Panc1 (cell line): Measurements from ENCODE around the gene LMAN2. TPM values are rescaled to one million over a fixed set of nuclear protein-coding genes. Genes with fewer than 3 reads are reported as not detected.

Experiments
- ATAC-seq: fragments of 200-7000 bp; cut with Tn5 transposase; 2 replicates; pipeline ENCODE4 v1.9.1; 2020; ENCODE audit warnings: mild to moderate bottlenecking, moderate library complexity
- BruUV-seq: library from RNA; stranded (reverse); fragments of 400-500 nt; replicated peaks from 2 replicates; lab custom pipeline; 2021; lab: Mats Ljungman, UMichigan
- CTCF ChIA-PET: fragments of 300-600 bp; sonication (Branson Sonifier 250); formaldehyde crosslinking; loops from one replicate; lab custom pipeline; 2022; ENCODE audit warnings: antibody characterized with exemption; lab: Charles Lee
- POLR2A ChIA-PET: fragments of 300-600 bp; sonication (Branson Sonifier 250); formaldehyde crosslinking; loops from one replicate; lab custom pipeline; 2022; ENCODE audit warnings: antibody characterized with exemption; lab: Charles Lee
- DNase-seq: peaks from one replicate; pipeline ENCODE4 v3.0.0-alpha.2; 2010; ENCODE audit warnings: low read depth, low spot score
- H3K27ac ChIP-seq: 2 replicates; pipeline ENCODE4 v1.5.1; 2011; ENCODE audit warnings: mild to moderate bottlenecking, low read length, inconsistent platforms
- H3K27me3 ChIP-seq: fragments of 200-500 bp; sonication (Bioruptor generic); 2 replicates; pipeline ENCODE4 v1.6.0; 2014; ENCODE audit warnings: low read length, inconsistent platforms; ENCODE audit not compliant: control insufficient read depth, insufficient read depth
- H3K36me3 ChIP-seq: fragments of 200-500 bp; sonication (Bioruptor generic); 2 replicates; pipeline ENCODE4 v1.5.1; 2014; ENCODE audit warnings: inconsistent platforms, mild to moderate bottlenecking, low read length, moderate library complexity; ENCODE audit not compliant: control insufficient read depth, insufficient read depth
- H3K4me1 ChIP-seq: 2 replicates; pipeline ENCODE4 v1.5.1; 2011; ENCODE audit warnings: inconsistent platforms, mild to moderate bottlenecking, low read length, moderate library complexity; ENCODE audit not compliant: control insufficient read depth, insufficient read depth
- H3K4me3 ChIP-seq, 2 experiments: 2 replicates each; pipeline ENCODE4 v1.5.1; 2011 to 2012; ENCODE audit warnings: low read depth in 2 of 2, low read length in 2 of 2, mild to moderate bottlenecking in 2 of 2, inconsistent platforms in 1 of 2, moderate library complexity in 1 of 2
- H3K9me3 ChIP-seq: fragments of 200-500 bp; sonication (Bioruptor generic); 2 replicates; pipeline ENCODE4 v1.5.1; 2014; ENCODE audit warnings: low read depth, mild to moderate bottlenecking, inconsistent platforms, low read length, moderate library complexity; ENCODE audit not compliant: control insufficient read depth, insufficient read depth
- CTCF ChIP-seq: fragments of 450-650 bp; IDR thresholded peaks from 2 replicates; pipeline ENCODE4 v1.5.1; 2017; ENCODE audit warnings: mild to moderate bottlenecking
- POLR2AphosphoS5 ChIP-seq: IDR thresholded peaks from 2 replicates; pipeline ENCODE4 v1.6.1; 2012; ENCODE audit warnings: mild to moderate bottlenecking, low read depth, low read length, moderate library complexity
- REST ChIP-seq, 2 experiments: IDR thresholded peaks; 2 replicates each; pipeline ENCODE4 v1.6.1; 2011 to 2012; ENCODE audit warnings: low read depth in 2 of 2, control low read depth in 1 of 2, low read length in 1 of 2, mild to moderate bottlenecking in 1 of 2, moderate library complexity in 1 of 2; ENCODE audit not compliant: insufficient read depth in 1 of 2
- SIN3A ChIP-seq: IDR thresholded peaks from 2 replicates; pipeline ENCODE4 v1.6.1; 2012; ENCODE audit warnings: low read depth, mild to moderate bottlenecking, low read length, moderate library complexity, borderline replicate concordance; ENCODE audit not compliant: insufficient read depth
- TCF7L2 ChIP-seq: IDR thresholded peaks from 2 replicates; pipeline ENCODE4 v1.6.1; 2011; ENCODE audit warnings: mild to moderate bottlenecking, low read depth, low read length, inconsistent platforms
- in situ Hi-C: cut with HindIII; loops from 2 replicates; pipeline ENCODE4 v1.10.0; 2016; ENCODE audit warnings: low sequenced_read_pairs, low pct_unique_long_range_greater_than_20kb
- intact Hi-C: fragments of 100-400 bp; cut with micrococcal nuclease; formaldehyde crosslinking; loops from one replicate; pipeline ENCODE4 v1.10.0; 2022; ENCODE audit not compliant: unreplicated experiment
- total RNA-seq: library from RNA; stranded (reverse); gene quantifications from one replicate; pipeline ENCODE4 v1.2.1, GENCODE V29; 2021; ENCODE audit not compliant: unreplicated experiment

Gene LMAN2
- total RNA-seq, 1 experiment from 2014 or later, result 140 TPM

DNA sequence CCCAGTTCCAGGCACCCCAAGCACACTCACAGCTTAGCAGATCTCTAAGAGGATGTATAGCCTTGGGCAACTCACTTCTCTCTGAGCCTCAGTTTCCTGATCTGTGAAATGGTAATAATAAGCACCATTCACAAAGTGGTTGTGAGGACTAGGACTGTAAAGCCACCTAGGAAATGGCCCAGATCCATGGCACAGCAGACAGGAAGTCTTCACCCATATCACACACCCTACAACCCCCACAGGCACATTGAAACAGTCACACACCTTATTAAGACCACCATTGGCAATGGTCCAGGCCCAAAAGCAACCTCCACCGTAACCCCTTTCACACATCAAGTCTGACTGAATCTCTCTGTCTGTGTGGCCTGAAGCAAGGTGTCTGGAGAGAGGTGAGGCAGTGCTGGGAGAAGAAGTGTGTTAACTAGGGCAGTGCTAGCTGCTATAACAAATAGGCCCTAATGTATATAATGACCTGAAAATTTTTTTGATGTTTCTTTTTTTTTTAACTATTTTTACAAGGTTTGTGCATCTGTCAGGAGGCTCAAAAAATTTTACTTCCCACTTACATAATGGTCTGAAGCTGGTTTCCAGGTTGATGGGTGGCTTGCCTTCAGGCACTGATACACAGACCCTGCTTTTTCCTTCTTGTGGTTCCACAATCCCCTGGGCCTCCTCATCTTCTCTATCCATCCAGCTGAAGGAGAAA, 3.8 kb upstream of the LMAN2 start:
- in situ Hi-C loops, result no loop called here
- POLR2A ChIA-PET, result no interaction called here
- TF ChIP-seq REST (IDR thresholded peaks at IDR 0.05; ENCODE audit: insufficient read depth in 1 of 2, low read depth in 2 of 2, low read length in 1 of 2), result no peak
- no peak for TF ChIP-seq POLR2AphosphoS5
- TF ChIP-seq TCF7L2, result no peak
- TF ChIP-seq CTCF, result no peak
- no peak for TF ChIP-seq SIN3A
- no peak for DNase-seq
- intact Hi-C loops, result no loop called here
- Histone ChIP-seq H3K36me3 (no peaks in the 10 kb centered on the region), H3K27me3 (no peaks in the 10 kb centered on the region), H3K4me1 (peaks cover 6% of the 10 kb centered on the region), H3K4me3 (no peak overlapping the region), H3K27ac (no peak overlapping the region), H3K9me3 (no peaks in the 10 kb centered on the region)
- BruUV-seq, result no TSS peak
- ATAC-seq, result no peak
- CTCF ChIA-PET, result no interaction called here

GRCh38 chr5:177354711-177355110, 3.2 kb upstream of the LMAN2 start:
- no peak for ATAC-seq

More at GRCh38 chr5:177354711-177355110, 3.2 kb upstream of the LMAN2 start:
- Histone ChIP-seq H3K4me1 (peaks cover 12% of the 10 kb centered on the region), H3K27ac (no peak overlapping the region), H3K9me3 (no peaks in the 10 kb centered on the region), H3K27me3 (no peaks in the 10 kb centered on the region), H3K4me3 (no peak overlapping the region), H3K36me3 (no peaks in the 10 kb centered on the region)
- ChIA-PET POLR2A (no interaction called here), CTCF (interaction anchor here (0.6 kb wide), 1 partner anchor 347 kb away, joined by 3 read pairs; no protein-coding TSS in a partner anchor)
- BruUV-seq, result no TSS peak
- in situ Hi-C loops (no loop called here), intact Hi-C loops (no loop called here)
- DNase-seq, result no peak
- TF ChIP-seq POLR2AphosphoS5 (no peak), REST (IDR thresholded peaks at IDR 0.05; ENCODE audit: insufficient read depth in 1 of 2, low read depth in 2 of 2, low read length in 1 of 2) (no peak), CTCF (no peak), SIN3A (no peak), TCF7L2 (no peak)
